H1 (cell line): ENCODE measurements around the gene CRYGS. TPM values are rescaled to one million over a fixed set of nuclear protein-coding genes. Genes with fewer than 3 reads are reported as not detected.

Experiments
- ATF2 ChIP-seq: IDR thresholded peaks from 2 replicates; pipeline ENCODE4 v1.6.1; 2012; ENCODE audit warnings: low read length, inconsistent platforms
- BRCA1 ChIP-seq: IDR thresholded peaks from 2 replicates; pipeline ENCODE4 v1.6.1; 2012; ENCODE audit warnings: low read depth, low read length, improper control_type of control experiment
- CHD7 ChIP-seq: fragments of 300-600 bp; sonication (generic); IDR thresholded peaks from 2 replicates; pipeline ENCODE4 v1.7.1; 2012; ENCODE audit warnings: low read length, moderate library complexity, mild to moderate bottlenecking, inconsistent platforms; ENCODE audit not compliant: insufficient replicate concordance
- CTCF ChIP-seq, 3 experiments: IDR thresholded peaks; 1 replicate in 2 of 3; 2 replicates in 1 of 3; pipeline versions ENCODE4 v1.5.1 to v1.6.1; 2011; ENCODE audit warnings: low read length in 3 of 3, mild to moderate bottlenecking in 3 of 3, inconsistent platforms in 2 of 3, low read depth in 1 of 3, moderate library complexity in 1 of 3; ENCODE audit not compliant: insufficient read depth in 1 of 3; ENCODE audit errors: control extremely low read depth in 1 of 3
- GABPA ChIP-seq: IDR thresholded peaks from 2 replicates; pipeline ENCODE4 v1.6.1; 2011; ENCODE audit warnings: mild to moderate bottlenecking, low read length, moderate library complexity, borderline replicate concordance; ENCODE audit not compliant: insufficient read depth
- POLR2A ChIP-seq, 2 experiments: IDR thresholded peaks; 1 replicate in 1 of 2; 2 replicates in 1 of 2; pipeline ENCODE4 v1.6.1; 2011; ENCODE audit warnings: low read depth in 2 of 2, low read length in 2 of 2, mild to moderate bottlenecking in 2 of 2; ENCODE audit errors: control extremely low read depth in 1 of 2
- TAF7 ChIP-seq: optimal IDR thresholded peaks from 2 replicates; pipeline ENCODE3; 2011; ENCODE audit warnings: low read depth, mild to moderate bottlenecking, inconsistent platforms, low read length, moderate library complexity, borderline replicate concordance
- polyA plus RNA-seq, 7 experiments: library from polyadenylated mRNA; depleted of rRNA in 3 of 7; stranded (reverse) in 5 of 7; unstranded in 2 of 7; fragments of >200 nt in 5 of 7; fragments of 200-250 nt in 2 of 7; gene quantifications; 1 replicate in 5 of 7; 2 replicates in 1 of 7; 4 replicates in 1 of 7; pipeline versions ENCODE4 v1.2.1 to v1.2.3, GENCODE V29; 2011 to 2013; ENCODE audit warnings: missing spikeins in 2 of 7, mixed read lengths in 2 of 7
- total RNA-seq: library from RNA; stranded (reverse); fragmentation: NEBNext Ultra II Directional; extraction: Animal tissue kit (Norgen Biotek cat#: 25700); gene quantifications from 2 replicates; pipeline ENCODE4 v1.2.1, GENCODE V29; 2021

Gene CRYGS
- total and polyA plus RNA-seq, 2 of the 8 experiments (the other 6 are each of a cell fraction or from before 2014, with no cell fraction given) = 1.5 to 1.8 TPM

- TF ChIP-seq CHD7 = no peak
- no peak for TF ChIP-seq POLR2A (IDR thresholded peaks at IDR 0.05; ENCODE audit: control extremely low read depth in 1 of 2, low read depth in 2 of 2, low read length in 2 of 2)
- TF ChIP-seq TAF7 = no peak
- no peak for TF ChIP-seq BRCA1
- no peak for TF ChIP-seq CTCF (IDR thresholded peaks at IDR 0.05; ENCODE audit: control extremely low read depth in 1 of 3, insufficient read depth in 1 of 3, low read depth in 1 of 3, low read length in 3 of 3)
- no peak for TF ChIP-seq GABPA
- no peak for TF ChIP-seq ATF2
Observed at GRCh38 chr3:186524616-186525015, 19.6 kb downstream of the CRYGS start (continued).
